ENCODE data around the gene IL6.

IL6 gene

GRCh38 chr7:22728401-22729029 lies 1.5 kb downstream of the IL6 start:
- TF ChIP-seq POLR2AphosphoS5 (IDR thresholded peaks at IDR 0.05; ENCODE audit: low read depth, low read length) (no peak), SPI1 (IDR thresholded peaks at IDR 0.05; ENCODE audit: low read depth, low read length) (no peak), POU2F2 (IDR thresholded peaks at IDR 0.05; ENCODE audit: low read depth, low read length) (no peak), POLR2A (IDR thresholded peaks at IDR 0.05; ENCODE audit: low read depth, low read length) (no peak), TAF1 (IDR thresholded peaks at IDR 0.05; ENCODE audit: low read depth, low read length) (no peak), PAX5 (IDR thresholded peaks at IDR 0.05; ENCODE audit: insufficient read depth, low read length, severe bottlenecking) (no peak)
- DNase-seq (ENCODE audit: insufficient read length, low spot score) = no peak

DNA sequence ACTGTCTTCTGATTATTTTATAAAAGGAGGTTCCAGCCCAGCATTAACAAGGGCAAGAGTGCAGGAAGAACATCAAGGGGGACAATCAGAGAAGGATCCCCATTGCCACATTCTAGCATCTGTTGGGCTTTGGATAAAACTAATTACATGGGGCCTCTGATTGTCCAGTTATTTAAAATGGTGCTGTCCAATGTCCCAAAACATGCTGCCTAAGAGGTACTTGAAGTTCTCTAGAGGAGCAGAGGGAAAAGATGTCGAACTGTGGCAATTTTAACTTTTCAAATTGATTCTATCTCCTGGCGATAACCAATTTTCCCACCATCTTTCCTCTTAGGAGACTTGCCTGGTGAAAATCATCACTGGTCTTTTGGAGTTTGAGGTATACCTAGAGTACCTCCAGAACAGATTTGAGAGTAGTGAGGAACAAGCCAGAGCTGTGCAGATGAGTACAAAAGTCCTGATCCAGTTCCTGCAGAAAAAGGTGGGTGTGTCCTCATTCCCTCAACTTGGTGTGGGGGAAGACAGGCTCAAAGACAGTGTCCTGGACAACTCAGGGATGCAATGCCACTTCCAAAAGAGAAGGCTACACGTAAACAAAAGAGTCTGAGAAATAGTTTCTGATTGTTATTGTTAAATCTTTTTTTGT lies 2.3 kb downstream of the IL6 start:
- DNase-seq (ENCODE audit: insufficient read length, low spot score) = no peak
- no peak for FAIRE-seq
- TF ChIP-seq POU2F2 (IDR thresholded peaks at IDR 0.05; ENCODE audit: low read depth, low read length) (no peak), PAX5 (IDR thresholded peaks at IDR 0.05; ENCODE audit: insufficient read depth, low read length, severe bottlenecking) (no peak), SPI1 (IDR thresholded peaks at IDR 0.05; ENCODE audit: low read depth, low read length) (no peak), POLR2AphosphoS5 (IDR thresholded peaks at IDR 0.05; ENCODE audit: low read depth, low read length) (no peak), POLR2A (IDR thresholded peaks at IDR 0.05; ENCODE audit: low read depth, low read length) (no peak), TAF1 (IDR thresholded peaks at IDR 0.05; ENCODE audit: low read depth, low read length) (no peak)

More at GRCh38 chr7:22728401-22729029, 1.5 kb downstream of the IL6 start:
- FAIRE-seq = peak; percentile 76

- no peak for TF ChIP-seq POLR2AphosphoS5 (IDR thresholded peaks at IDR 0.05; ENCODE audit: low read depth, low read length)
- TF ChIP-seq POU2F2 (IDR thresholded peaks at IDR 0.05; ENCODE audit: low read depth, low read length) = no peak
- no peak for TF ChIP-seq TAF1 (IDR thresholded peaks at IDR 0.05; ENCODE audit: low read depth, low read length)
- TF ChIP-seq PAX5 (IDR thresholded peaks at IDR 0.05; ENCODE audit: insufficient read depth, low read length, severe bottlenecking) = no peak
- TF ChIP-seq POLR2A (IDR thresholded peaks at IDR 0.05; ENCODE audit: low read depth, low read length) = no peak
- TF ChIP-seq SPI1 (IDR thresholded peaks at IDR 0.05; ENCODE audit: low read depth, low read length) = no peak
- FAIRE-seq = no peak
- no peak for DNase-seq (ENCODE audit: insufficient read length, low spot score)
These were observed 3.2 kb downstream of the IL6 start for GRCh38 chr7:22730066-22730710.

- TF ChIP-seq TAF1 (IDR thresholded peaks at IDR 0.05; ENCODE audit: low read depth, low read length) (no peak), POU2F2 (IDR thresholded peaks at IDR 0.05; ENCODE audit: low read depth, low read length) (no peak), POLR2A (IDR thresholded peaks at IDR 0.05; ENCODE audit: low read depth, low read length) (no peak), PAX5 (IDR thresholded peaks at IDR 0.05; ENCODE audit: insufficient read depth, low read length, severe bottlenecking) (no peak), POLR2AphosphoS5 (IDR thresholded peaks at IDR 0.05; ENCODE audit: low read depth, low read length) (no peak), SPI1 (IDR thresholded peaks at IDR 0.05; ENCODE audit: low read depth, low read length) (no peak)
- FAIRE-seq (no peak), DNase-seq (ENCODE audit: insufficient read length, low spot score) (no peak)
These were observed 4.1 kb downstream of the IL6 start for GRCh38 chr7:22730921-22731654.

DNA sequence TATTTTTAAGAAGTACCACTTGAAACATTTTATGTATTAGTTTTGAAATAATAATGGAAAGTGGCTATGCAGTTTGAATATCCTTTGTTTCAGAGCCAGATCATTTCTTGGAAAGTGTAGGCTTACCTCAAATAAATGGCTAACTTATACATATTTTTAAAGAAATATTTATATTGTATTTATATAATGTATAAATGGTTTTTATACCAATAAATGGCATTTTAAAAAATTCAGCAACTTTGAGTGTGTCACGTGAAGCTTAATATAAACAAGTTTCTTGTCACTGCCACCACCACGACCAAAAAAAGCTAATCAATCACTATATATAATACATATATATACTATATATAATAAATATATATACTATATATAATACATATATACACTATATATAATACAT lies 4.8 kb downstream of the IL6 start:
- FAIRE-seq = no peak

DNA sequence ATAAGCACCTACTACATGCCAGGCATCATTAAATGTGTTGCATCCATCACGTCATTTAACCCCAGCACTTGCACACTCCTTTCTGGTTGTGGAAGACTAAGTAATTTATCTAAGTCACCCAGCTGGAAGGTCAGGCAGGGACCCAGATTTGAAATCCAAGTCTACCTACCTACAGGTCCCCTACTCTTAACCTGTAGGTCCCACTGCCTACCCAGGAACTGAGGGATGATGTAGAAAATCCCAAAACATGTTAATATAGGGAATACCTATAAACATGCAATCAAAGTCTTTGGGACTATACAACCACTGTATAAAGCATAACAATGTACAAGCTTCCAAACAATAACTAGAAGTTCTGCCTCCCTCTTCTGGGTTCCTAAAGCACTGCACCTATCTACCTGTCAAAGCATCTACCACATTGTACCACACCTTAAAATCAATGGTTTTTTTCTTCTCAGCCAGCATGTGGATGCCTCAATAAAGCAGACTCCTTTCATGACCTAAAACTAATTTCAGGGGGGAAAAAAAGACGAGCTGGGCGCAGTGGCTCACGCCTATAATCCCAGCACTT lies 5.6 kb downstream of the IL6 start:
- no peak for TF ChIP-seq PAX5 (IDR thresholded peaks at IDR 0.05; ENCODE audit: insufficient read depth, low read length, severe bottlenecking)
- no peak for TF ChIP-seq TAF1 (IDR thresholded peaks at IDR 0.05; ENCODE audit: low read depth, low read length)
- TF ChIP-seq POLR2AphosphoS5 (IDR thresholded peaks at IDR 0.05; ENCODE audit: low read depth, low read length) = no peak
- TF ChIP-seq POLR2A (IDR thresholded peaks at IDR 0.05; ENCODE audit: low read depth, low read length) = no peak
- TF ChIP-seq SPI1 (IDR thresholded peaks at IDR 0.05; ENCODE audit: low read depth, low read length) = no peak
- no peak for TF ChIP-seq POU2F2 (IDR thresholded peaks at IDR 0.05; ENCODE audit: low read depth, low read length)
- DNase-seq (ENCODE audit: insufficient read length, low spot score) (no peak), FAIRE-seq (peak; percentile 23)

More for the DNA sequence above, 4.8 kb downstream of the IL6 start:
- DNase-seq (ENCODE audit: insufficient read length, low spot score) = no peak
- no peak for TF ChIP-seq POLR2AphosphoS5 (IDR thresholded peaks at IDR 0.05; ENCODE audit: low read depth, low read length)
- TF ChIP-seq PAX5 (IDR thresholded peaks at IDR 0.05; ENCODE audit: insufficient read depth, low read length, severe bottlenecking) = no peak
- no peak for TF ChIP-seq POLR2A (IDR thresholded peaks at IDR 0.05; ENCODE audit: low read depth, low read length)
- no peak for TF ChIP-seq TAF1 (IDR thresholded peaks at IDR 0.05; ENCODE audit: low read depth, low read length)
- no peak for TF ChIP-seq POU2F2 (IDR thresholded peaks at IDR 0.05; ENCODE audit: low read depth, low read length)
- TF ChIP-seq SPI1 (IDR thresholded peaks at IDR 0.05; ENCODE audit: low read depth, low read length) = no peak

DNA sequence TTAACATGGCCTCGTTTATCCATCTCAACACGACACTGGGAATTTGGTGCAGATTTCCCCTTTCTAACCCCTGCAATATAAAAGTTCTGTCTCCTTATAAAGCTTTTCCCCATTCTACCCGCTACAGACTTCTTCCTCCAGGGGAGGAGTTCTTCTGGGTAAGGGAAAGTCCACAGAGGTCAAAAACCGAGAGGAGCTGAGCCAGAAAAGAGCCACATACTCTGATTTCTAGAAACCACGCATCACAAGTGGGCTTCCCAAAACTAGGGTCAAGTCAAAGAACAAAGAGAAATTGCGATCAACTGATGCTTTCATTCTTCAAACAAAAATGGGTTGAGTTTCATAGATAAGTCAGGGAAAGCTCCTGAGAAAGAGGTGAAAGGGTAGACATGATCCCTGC lies 6.8 kb downstream of the IL6 start:
- FAIRE-seq (no peak), DNase-seq (ENCODE audit: insufficient read length, low spot score) (no peak)
- TF ChIP-seq POLR2A (IDR thresholded peaks at IDR 0.05; ENCODE audit: low read depth, low read length) (no peak), SPI1 (IDR thresholded peaks at IDR 0.05; ENCODE audit: low read depth, low read length) (no peak), POU2F2 (IDR thresholded peaks at IDR 0.05; ENCODE audit: low read depth, low read length) (no peak), TAF1 (IDR thresholded peaks at IDR 0.05; ENCODE audit: low read depth, low read length) (no peak), POLR2AphosphoS5 (IDR thresholded peaks at IDR 0.05; ENCODE audit: low read depth, low read length) (no peak), PAX5 (IDR thresholded peaks at IDR 0.05; ENCODE audit: insufficient read depth, low read length, severe bottlenecking) (no peak)

DNA sequence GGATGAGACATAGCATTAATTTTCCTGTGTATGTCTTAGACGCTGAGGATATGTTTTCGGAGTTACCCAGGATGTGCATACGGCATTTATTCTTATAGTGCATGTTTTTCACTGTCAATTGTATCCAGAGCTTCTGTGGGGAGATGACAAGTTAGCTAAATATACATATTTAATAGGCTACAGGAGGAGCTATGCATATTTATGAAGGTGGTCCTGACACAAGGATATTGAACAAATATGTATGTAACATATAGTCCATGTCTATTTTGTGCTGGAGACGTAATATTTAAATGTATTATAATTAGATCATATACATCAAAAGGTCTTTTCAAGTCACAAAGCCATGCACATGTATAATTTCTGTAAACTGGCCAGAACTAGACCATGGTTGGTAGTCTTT lies 16.0 kb downstream of the IL6 start:
- FAIRE-seq = no peak
- DNase-seq (ENCODE audit: insufficient read length, low spot score) = no peak

More for the DNA sequence above, 16.0 kb downstream of the IL6 start:
- no peak for TF ChIP-seq POLR2AphosphoS5 (IDR thresholded peaks at IDR 0.05; ENCODE audit: low read depth, low read length)
- TF ChIP-seq TAF1 (IDR thresholded peaks at IDR 0.05; ENCODE audit: low read depth, low read length) = no peak
- no peak for TF ChIP-seq POLR2A (IDR thresholded peaks at IDR 0.05; ENCODE audit: low read depth, low read length)
- TF ChIP-seq POU2F2 (IDR thresholded peaks at IDR 0.05; ENCODE audit: low read depth, low read length) = no peak
- no peak for TF ChIP-seq PAX5 (IDR thresholded peaks at IDR 0.05; ENCODE audit: insufficient read depth, low read length, severe bottlenecking)
- no peak for TF ChIP-seq SPI1 (IDR thresholded peaks at IDR 0.05; ENCODE audit: low read depth, low read length)
